Thyroid gland (tissue), 4 donors: ENCODE results near the gene ATP6V0B. TPM values are rescaled to one million over a fixed set of nuclear protein-coding genes. Genes with fewer than 3 reads are reported as not detected.

Source experiments
- DNase-seq, 2 donors: peaks; one replicate each; pipeline ENCODE4 v3.0.0-alpha.2; 2019
- H3K27ac ChIP-seq, 3 donors: fragments of 200-600 bp; sonication (generic); 1 replicate in 2 of 3; 2 replicates in 1 of 3; pipeline ENCODE4 v1.5.1; 2016 to 2019; ENCODE audit warnings: mild to moderate bottlenecking in 1 of 3, moderate library complexity in 1 of 3
- H3K27me3 ChIP-seq: fragments of 200-600 bp; sonication (generic); one replicate; pipeline ENCODE4 v1.5.1; 2019
- H3K36me3 ChIP-seq, 2 donors: fragments of 200-600 bp; sonication (generic); one replicate each; pipeline ENCODE4 v1.5.1; 2016 to 2019
- H3K4me1 ChIP-seq, 2 donors: fragments of 200-600 bp; sonication (generic); one replicate each; pipeline ENCODE4 v1.5.1; 2017 to 2019
- H3K4me3 ChIP-seq, 3 donors: fragments of 200-600 bp; sonication (generic); replicated peaks in 1 of 3; 1 replicate in 2 of 3; 2 replicates in 1 of 3; pipeline ENCODE4 v1.5.1; 2016; ENCODE audit warnings: mild to moderate bottlenecking in 1 of 3
- H3K9me3 ChIP-seq: fragments of 200-600 bp; sonication (generic); one replicate; pipeline ENCODE4 v1.5.1; 2017
- POLR2A ChIP-seq, 2 donors: fragments of 450-650 bp; IDR thresholded peaks; one replicate each; pipeline ENCODE4 v1.6.1; 2017; ENCODE audit warnings: antibody characterized with exemption in 2 of 2, mild to moderate bottlenecking in 2 of 2, moderate library complexity in 1 of 2
- WGBS, 2 donors: methylation state at CpG; one replicate each; pipeline ENCODE4 v1.1.5; 2017; 5-methylcytosine and 5-hydroxymethylcytosine counted together
- intact Hi-C: fragments of 100-400 bp; cut with DNase I; formaldehyde crosslinking; loops from one replicate; pipeline ENCODE4 v1.15.1; 2023
- total RNA-seq, 4 donors: library from RNA; depleted of rRNA; stranded (reverse); fragments of >200 nt; gene quantifications; one replicate each; pipeline ENCODE4 v1.2.3, GENCODE V29; 2016
- TF ChIP-seq, protein P1 (sequence below), 6 experiments: fragments of 200-600 bp in 3 of 6; fragments of 450-650 bp in 3 of 6; sonication (generic) in 3 of 6; IDR thresholded peaks; one replicate each; pipeline ENCODE4 v1.5.1; 2016 to 2019; ENCODE audit warnings: antibody characterized with exemption in 6 of 6, mild to moderate bottlenecking in 2 of 6, inconsistent platforms in 1 of 6, moderate library complexity in 1 of 6

The ATP6V0B gene
- total RNA-seq, 4 donors from 2014 or later = 128 to 302 (median 216) TPM

DNA sequence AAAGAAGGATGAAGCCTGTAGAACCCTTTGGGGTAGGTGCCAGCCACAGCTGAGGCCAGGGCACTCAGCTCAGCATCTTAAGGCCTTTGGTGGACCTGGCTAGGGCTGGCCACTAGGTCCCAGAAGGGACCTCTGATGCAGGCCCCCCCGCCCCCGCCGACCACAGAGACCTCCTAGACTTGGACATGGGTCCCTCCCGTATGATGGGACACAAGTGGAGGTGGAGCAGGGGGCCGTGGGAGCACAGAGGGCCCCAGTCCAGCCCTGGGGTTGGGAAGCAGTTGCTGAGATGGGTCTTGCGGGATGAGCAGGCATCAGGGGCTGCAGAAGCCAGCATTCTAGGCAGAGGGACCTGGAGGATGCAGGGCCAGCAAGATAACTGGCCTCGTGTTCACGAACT lies 7.5 kb downstream of the ATP6V0B start:
- 86 to 98% methylated on average over 6 to 8 of the region's 8 CpGs for WGBS, 2 donors
- TF ChIP-seq, protein P1, sequence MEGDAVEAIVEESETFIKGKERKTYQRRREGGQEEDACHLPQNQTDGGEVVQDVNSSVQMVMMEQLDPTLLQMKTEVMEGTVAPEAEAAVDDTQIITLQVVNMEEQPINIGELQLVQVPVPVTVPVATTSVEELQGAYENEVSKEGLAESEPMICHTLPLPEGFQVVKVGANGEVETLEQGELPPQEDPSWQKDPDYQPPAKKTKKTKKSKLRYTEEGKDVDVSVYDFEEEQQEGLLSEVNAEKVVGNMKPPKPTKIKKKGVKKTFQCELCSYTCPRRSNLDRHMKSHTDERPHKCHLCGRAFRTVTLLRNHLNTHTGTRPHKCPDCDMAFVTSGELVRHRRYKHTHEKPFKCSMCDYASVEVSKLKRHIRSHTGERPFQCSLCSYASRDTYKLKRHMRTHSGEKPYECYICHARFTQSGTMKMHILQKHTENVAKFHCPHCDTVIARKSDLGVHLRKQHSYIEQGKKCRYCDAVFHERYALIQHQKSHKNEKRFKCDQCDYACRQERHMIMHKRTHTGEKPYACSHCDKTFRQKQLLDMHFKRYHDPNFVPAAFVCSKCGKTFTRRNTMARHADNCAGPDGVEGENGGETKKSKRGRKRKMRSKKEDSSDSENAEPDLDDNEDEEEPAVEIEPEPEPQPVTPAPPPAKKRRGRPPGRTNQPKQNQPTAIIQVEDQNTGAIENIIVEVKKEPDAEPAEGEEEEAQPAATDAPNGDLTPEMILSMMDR (IDR thresholded peaks at IDR 0.05) = no peak
- TF ChIP-seq POLR2A (IDR thresholded peaks at IDR 0.05) = no peak
- DNase-seq = no peak
- Histone ChIP-seq H3K27ac (no peak overlapping the region), H3K4me1 (peaks cover 11 to 21% of the 10 kb centered on the region in 2 donors), H3K4me3 (no peak overlapping the region), H3K9me3 (no peaks in the 10 kb centered on the region), H3K27me3 (no peaks in the 10 kb centered on the region), H3K36me3 (peaks cover 2 to 5% of the 10 kb centered on the region in 2 donors)
- intact Hi-C loops = no loop called here

DNA sequence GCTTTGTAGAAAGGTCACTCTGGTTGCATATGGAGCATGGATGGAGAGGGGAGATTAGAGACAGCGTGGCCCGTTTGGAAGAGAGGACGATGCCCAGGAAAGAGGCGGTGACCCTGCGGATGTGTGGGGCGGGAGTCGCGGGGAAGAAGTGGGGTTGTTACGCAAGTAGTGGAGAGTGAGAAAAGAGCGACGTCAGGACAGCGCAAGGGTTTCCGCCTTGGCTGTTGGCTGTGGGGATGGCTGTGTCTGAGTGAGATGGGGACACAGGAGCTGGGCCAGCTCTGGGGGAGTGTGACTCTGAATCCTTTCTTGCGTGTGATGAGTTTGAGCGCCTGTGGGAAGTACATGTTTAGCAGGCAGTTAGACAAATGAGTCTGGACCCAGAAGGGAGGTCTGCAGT lies 8.0 kb downstream of the ATP6V0B start:
- H3K4me1 ChIP-seq = peaks cover 11 to 19% of the 10 kb centered on the region in 2 donors
- no peak overlapping the region for H3K27ac ChIP-seq
- H3K4me3 ChIP-seq = no peak overlapping the region
- TF ChIP-seq POLR2A (IDR thresholded peaks at IDR 0.05) = no peak
- TF ChIP-seq, protein P1 (IDR thresholded peaks at IDR 0.05) = no peak
- no peaks in the 10 kb centered on the region for H3K36me3 ChIP-seq
- no peaks in the 10 kb centered on the region for H3K27me3 ChIP-seq
- intact Hi-C loops = no loop called here
- DNase-seq = no peak
- 82 to 86% methylated on average over 15 of the region's 15 CpGs for WGBS, 2 donors
- no peaks in the 10 kb centered on the region for H3K9me3 ChIP-seq

- TF ChIP-seq, protein P1 (IDR thresholded peaks at IDR 0.05) = no peak
- no peak for TF ChIP-seq POLR2A (IDR thresholded peaks at IDR 0.05)
- intact Hi-C loops = no loop called here
Observed at GRCh38 chr1:43983253-43983899, 8.6 kb downstream of the ATP6V0B start.

GRCh38 chr1:43984855-43985254 lies 10.1 kb downstream of the ATP6V0B start:
- no peak overlapping the region for H3K4me3 ChIP-seq
- H3K27ac ChIP-seq = no peak overlapping the region
- no peak for TF ChIP-seq POLR2A (IDR thresholded peaks at IDR 0.05)
- TF ChIP-seq, protein P1 (IDR thresholded peaks at IDR 0.05) = no peak
- DNase-seq = no peak
- peaks cover 4 to 9% of the 10 kb centered on the region in 2 donors for H3K4me1 ChIP-seq
- intact Hi-C loops = no loop called here
- no peaks in the 10 kb centered on the region for H3K9me3 ChIP-seq
- 91 to 97% methylated on average over 11 to 13 of the region's 16 CpGs for WGBS, 2 donors
- H3K27me3 ChIP-seq = no peaks in the 10 kb centered on the region
- H3K36me3 ChIP-seq = no peaks in the 10 kb centered on the region

More at GRCh38 chr1:43983253-43983899, 8.6 kb downstream of the ATP6V0B start:
- no peak overlapping the region for H3K4me3 ChIP-seq
- DNase-seq = no peak
- no peaks in the 10 kb centered on the region for H3K36me3 ChIP-seq
- no peaks in the 10 kb centered on the region for H3K27me3 ChIP-seq
- no peaks in the 10 kb centered on the region for H3K9me3 ChIP-seq
- H3K27ac ChIP-seq = no peak overlapping the region
- 83 to 85% methylated on average over 12 of the region's 12 CpGs for WGBS, 2 donors
- peaks cover 10 to 17% of the 10 kb centered on the region in 2 donors for H3K4me1 ChIP-seq

GRCh38 chr1:43985984-43986595 lies 11.3 kb downstream of the ATP6V0B start:
- TF ChIP-seq, protein P1 (IDR thresholded peaks at IDR 0.05) = no peak
- TF ChIP-seq POLR2A (IDR thresholded peaks at IDR 0.05) = no peak
- WGBS, 2 donors = 80 to 85% methylated on average over 4 of the region's 4 CpGs
- Histone ChIP-seq H3K4me1 (peaks cover 5 to 8% of the 10 kb centered on the region in 2 donors), H3K27me3 (no peaks in the 10 kb centered on the region), H3K27ac (no peak overlapping the region), H3K4me3 (no peak overlapping the region), H3K36me3 (no peaks in the 10 kb centered on the region), H3K9me3 (no peaks in the 10 kb centered on the region)
- no peak for DNase-seq
- intact Hi-C loops = no loop called here
